Measurements from ENCODE around the gene PGS1. TPM values are rescaled to one million over a fixed set of nuclear protein-coding genes. Genes with fewer than 3 reads are reported as not detected.

Gene PGS1
- total RNA-seq, 4 donors from 2014 or later: 23.9 to 51.7 (median 34.2) TPM

GRCh38 chr17:78379131-78379491 lies 662 bp downstream of the PGS1 start:
- no peak for TF ChIP-seq POLR2A (IDR thresholded peaks at IDR 0.05)
- TF ChIP-seq, protein P1, sequence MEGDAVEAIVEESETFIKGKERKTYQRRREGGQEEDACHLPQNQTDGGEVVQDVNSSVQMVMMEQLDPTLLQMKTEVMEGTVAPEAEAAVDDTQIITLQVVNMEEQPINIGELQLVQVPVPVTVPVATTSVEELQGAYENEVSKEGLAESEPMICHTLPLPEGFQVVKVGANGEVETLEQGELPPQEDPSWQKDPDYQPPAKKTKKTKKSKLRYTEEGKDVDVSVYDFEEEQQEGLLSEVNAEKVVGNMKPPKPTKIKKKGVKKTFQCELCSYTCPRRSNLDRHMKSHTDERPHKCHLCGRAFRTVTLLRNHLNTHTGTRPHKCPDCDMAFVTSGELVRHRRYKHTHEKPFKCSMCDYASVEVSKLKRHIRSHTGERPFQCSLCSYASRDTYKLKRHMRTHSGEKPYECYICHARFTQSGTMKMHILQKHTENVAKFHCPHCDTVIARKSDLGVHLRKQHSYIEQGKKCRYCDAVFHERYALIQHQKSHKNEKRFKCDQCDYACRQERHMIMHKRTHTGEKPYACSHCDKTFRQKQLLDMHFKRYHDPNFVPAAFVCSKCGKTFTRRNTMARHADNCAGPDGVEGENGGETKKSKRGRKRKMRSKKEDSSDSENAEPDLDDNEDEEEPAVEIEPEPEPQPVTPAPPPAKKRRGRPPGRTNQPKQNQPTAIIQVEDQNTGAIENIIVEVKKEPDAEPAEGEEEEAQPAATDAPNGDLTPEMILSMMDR (IDR thresholded peaks at IDR 0.05): no peak
- TF ChIP-seq EP300 (IDR thresholded peaks at IDR 0.05): no peak
- TF ChIP-seq POLR2AphosphoS5 (IDR thresholded peaks at IDR 0.05): no peak
- peak overlapping the region; percentile 100 for H3K4me3 ChIP-seq
- H3K27me3 ChIP-seq: no peaks in the 10 kb centered on the region
- no peaks in the 10 kb centered on the region for H3K9me3 ChIP-seq
- 5% methylated on average over 7 of the region's 7 CpGs for WGBS
- H3K27ac ChIP-seq: peak overlapping the region; percentile 93
- DNase-seq (ENCODE audit: low spot score in 2 of 2): no peak
- H3K36me3 ChIP-seq: no peaks in the 10 kb centered on the region
- peaks cover 84% of the 10 kb centered on the region for H3K4me1 ChIP-seq

DNA sequence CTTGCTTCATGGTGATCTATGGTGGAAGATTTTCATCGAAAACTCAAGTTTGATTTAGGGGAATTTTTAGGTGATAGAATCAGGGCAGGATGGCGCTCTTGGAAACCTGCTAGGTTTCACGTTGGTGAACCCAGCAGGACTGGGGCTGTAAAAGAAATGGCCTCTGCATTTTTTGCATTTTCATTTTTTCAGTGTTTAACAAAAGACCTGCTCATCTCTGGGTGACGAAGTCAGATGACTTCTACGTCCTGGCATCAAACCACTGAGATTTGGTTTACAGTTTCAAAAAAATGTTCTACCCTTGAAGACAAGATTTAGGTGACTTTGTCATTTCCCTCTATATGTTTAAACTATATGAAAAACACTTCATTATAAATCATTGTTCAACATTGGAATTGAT lies 1.9 kb downstream of the PGS1 start:
- H3K36me3 ChIP-seq: no peaks in the 10 kb centered on the region
- peaks cover 84% of the 10 kb centered on the region for H3K4me1 ChIP-seq
- 78% methylated on average over 5 of the region's 5 CpGs for WGBS
- H3K9me3 ChIP-seq: no peaks in the 10 kb centered on the region
- H3K4me3 ChIP-seq: no peak overlapping the region
- no peak overlapping the region for H3K27ac ChIP-seq
- no peaks in the 10 kb centered on the region for H3K27me3 ChIP-seq
- TF ChIP-seq POLR2A (IDR thresholded peaks at IDR 0.05): no peak
- no peak for TF ChIP-seq POLR2AphosphoS5 (IDR thresholded peaks at IDR 0.05)
- TF ChIP-seq, protein P1 (IDR thresholded peaks at IDR 0.05): no peak
- DNase-seq (ENCODE audit: low spot score in 2 of 2): no peak

- Histone ChIP-seq H3K9me3 (no peaks in the 10 kb centered on the region), H3K4me1 (peaks cover 82% of the 10 kb centered on the region), H3K27me3 (no peaks in the 10 kb centered on the region), H3K4me3 (no peak overlapping the region), H3K36me3 (no peaks in the 10 kb centered on the region), H3K27ac (peak overlapping the region; percentile 23)
- 52% methylated on average over 12 of the region's 12 CpGs for WGBS
- DNase-seq (ENCODE audit: low spot score in 2 of 2): no peak
- TF ChIP-seq POLR2AphosphoS5 (IDR thresholded peaks at IDR 0.05) (no peak), POLR2A (IDR thresholded peaks at IDR 0.05) (no peak), EP300 (IDR thresholded peaks at IDR 0.05) (no peak)
- TF ChIP-seq, protein P1 (IDR thresholded peaks at IDR 0.05): no peak
Measured at GRCh38 chr17:78381601-78382232, 3.3 kb downstream of the PGS1 start.

DNA sequence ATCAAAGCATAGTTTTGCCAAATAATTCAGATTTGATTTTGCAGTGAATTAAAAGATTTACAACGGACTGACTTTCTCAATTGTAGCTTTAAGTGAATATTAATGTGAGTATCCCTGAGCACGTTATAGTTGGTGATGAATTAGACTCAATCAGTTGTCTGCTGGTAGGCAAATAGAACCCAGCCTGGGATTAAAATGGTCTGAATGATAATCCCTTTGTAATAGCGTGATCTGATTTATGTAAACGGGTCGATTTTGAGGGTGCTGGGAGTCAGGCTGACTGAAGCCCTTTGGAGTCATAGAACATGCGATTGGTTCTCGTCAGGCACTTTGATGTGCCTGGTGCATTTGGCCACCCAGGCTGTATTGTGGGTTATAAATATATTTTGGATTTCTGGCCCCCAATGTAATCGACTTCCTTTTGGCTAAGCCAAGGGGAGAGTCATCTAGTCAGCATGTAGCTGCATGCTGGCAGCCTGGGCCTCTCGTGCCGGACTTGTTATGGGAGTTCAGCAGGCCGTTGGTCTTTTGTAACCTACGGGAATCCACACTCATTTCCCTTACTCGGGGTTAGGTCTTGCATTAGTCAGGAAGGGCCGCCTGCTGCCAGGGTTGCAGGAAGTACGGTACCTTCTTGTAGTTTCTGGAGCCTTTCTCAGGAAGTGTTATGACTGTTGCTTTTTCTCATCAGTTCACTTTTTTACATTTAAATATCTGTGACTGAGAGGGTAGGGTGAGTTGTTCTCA lies 5.4 kb downstream of the PGS1 start:
- Histone ChIP-seq H3K4me1 (peaks cover 85% of the 10 kb centered on the region), H3K27ac (peak overlapping the region; percentile 63), H3K9me3 (no peaks in the 10 kb centered on the region), H3K36me3 (no peaks in the 10 kb centered on the region), H3K27me3 (no peaks in the 10 kb centered on the region), H3K4me3 (no peak overlapping the region)
- WGBS: 31% methylated on average over 15 of the region's 15 CpGs
- DNase-seq (ENCODE audit: low spot score in 2 of 2): peak in 1 of 2 donors; percentile 88
- TF ChIP-seq EP300 (IDR thresholded peaks at IDR 0.05) (peak; percentile 39), POLR2AphosphoS5 (IDR thresholded peaks at IDR 0.05) (peak in 2 of 3 donors; percentile 20 to 70), POLR2A (IDR thresholded peaks at IDR 0.05) (no peak)
- TF ChIP-seq, protein P1 (IDR thresholded peaks at IDR 0.05): no peak

- Histone ChIP-seq H3K9me3 (no peaks in the 10 kb centered on the region), H3K36me3 (no peaks in the 10 kb centered on the region), H3K27ac (peak overlapping the region; percentile 26), H3K4me1 (peaks cover 82% of the 10 kb centered on the region), H3K27me3 (no peaks in the 10 kb centered on the region), H3K4me3 (no peak overlapping the region)
- DNase-seq (ENCODE audit: low spot score in 2 of 2): no peak
- WGBS: 77% methylated on average over 23 of the region's 23 CpGs
- no peak for TF ChIP-seq POLR2A (IDR thresholded peaks at IDR 0.05)
- TF ChIP-seq, protein P1 (IDR thresholded peaks at IDR 0.05): no peak
- no peak for TF ChIP-seq EP300 (IDR thresholded peaks at IDR 0.05)
- no peak for TF ChIP-seq POLR2AphosphoS5 (IDR thresholded peaks at IDR 0.05)
Measured at GRCh38 chr17:78384479-78385175, 6.2 kb downstream of the PGS1 start.
